GM10248 (cell line): Measurements from ENCODE around the gene IL6.
A peak's percentile ranks its signal among the peaks of the same experiment; 100 is the strongest.
"Not testable (repeated sequence)": the region's sequence is repeated elsewhere in the genome, so short reads cannot be mapped to it uniquely, and the experiment has no call there.

Experiments
- CTCF ChIA-PET: fragments of 300-600 bp; sonication (Branson Sonifier 250); formaldehyde crosslinking; extraction: SDS; loops from one replicate; lab custom pipeline; 2021; ENCODE audit warnings: antibody characterized with exemption; lab: Yijun Ruan, JAX
- POLR2A ChIA-PET: fragments of 350-650 bp; sonication (Branson Sonifier 250); formaldehyde crosslinking; extraction: SDS; loops from one replicate; lab custom pipeline; 2020; ENCODE audit warnings: antibody characterized with exemption; lab: Yijun Ruan, JAX
- DNase-seq: peaks from one replicate; pipeline ENCODE4 v3.0.0; 2012; ENCODE audit errors: extremely low spot score
- CTCF ChIP-seq: IDR thresholded peaks from 2 replicates; pipeline ENCODE4 v1.5.1; 2012; ENCODE audit warnings: mild to moderate bottlenecking, low read depth; ENCODE audit errors: extremely low read depth, missing control alignments, control extremely low read depth

The IL6 gene

GRCh38 chr7:22759721-22760120 is 32.7 kb downstream of the IL6 start:
- DNase-seq: no peak
- ChIA-PET CTCF (no interaction called here), POLR2A (no interaction called here)
- no peak for TF ChIP-seq CTCF

DNA sequence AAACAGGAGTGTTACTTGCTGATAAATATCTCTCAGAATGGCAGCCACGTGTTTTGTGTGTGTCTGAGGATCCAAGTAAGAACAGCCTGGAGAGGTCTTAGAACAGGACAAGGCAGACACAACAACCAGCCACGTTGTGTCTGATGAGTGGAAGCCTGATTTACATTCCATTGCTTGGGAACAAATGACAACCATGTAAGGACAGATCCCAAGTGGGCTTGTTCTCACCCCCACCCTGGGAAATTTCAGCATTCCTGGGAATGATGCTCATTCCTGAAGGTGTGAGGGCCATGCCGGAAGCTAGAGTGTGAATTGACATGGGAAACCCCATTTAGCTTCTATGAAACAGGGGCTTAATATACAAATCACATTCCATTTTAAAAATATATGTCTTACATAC is 35.9 kb downstream of the IL6 start:
- ChIA-PET CTCF (interaction anchor here (2.5 kb wide), 1 partner anchor 12 kb away, joined by 5 read pairs; no protein-coding TSS in a partner anchor), POLR2A (no interaction called here)
- no peak for TF ChIP-seq CTCF
- no peak for DNase-seq

DNA sequence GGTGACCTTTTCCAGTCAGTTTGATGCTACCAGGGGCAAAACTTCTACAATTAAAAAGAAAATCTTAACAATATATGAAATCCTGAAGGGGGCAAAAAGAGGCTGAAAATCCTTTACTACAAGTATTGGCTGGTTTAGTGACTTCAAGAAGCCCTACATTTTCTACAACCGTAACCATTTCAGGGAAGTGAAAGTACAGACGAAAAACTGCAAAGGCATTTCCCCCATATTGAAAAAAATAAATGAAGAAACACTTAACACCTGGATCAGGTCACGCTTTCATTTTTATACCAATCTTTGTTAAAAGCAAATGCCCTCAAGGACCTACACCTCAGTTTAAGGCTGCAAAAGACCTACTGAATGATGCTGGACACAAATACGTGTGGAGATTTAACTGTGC is 38.6 kb downstream of the IL6 start:
- DNase-seq: peak; percentile 41
- CTCF ChIA-PET: interaction anchor here (1.1 kb wide), 1 partner anchor 9 kb away, joined by 3 read pairs; no protein-coding TSS in a partner anchor
- POLR2A ChIA-PET: no interaction called here
- no peak for TF ChIP-seq CTCF

DNA sequence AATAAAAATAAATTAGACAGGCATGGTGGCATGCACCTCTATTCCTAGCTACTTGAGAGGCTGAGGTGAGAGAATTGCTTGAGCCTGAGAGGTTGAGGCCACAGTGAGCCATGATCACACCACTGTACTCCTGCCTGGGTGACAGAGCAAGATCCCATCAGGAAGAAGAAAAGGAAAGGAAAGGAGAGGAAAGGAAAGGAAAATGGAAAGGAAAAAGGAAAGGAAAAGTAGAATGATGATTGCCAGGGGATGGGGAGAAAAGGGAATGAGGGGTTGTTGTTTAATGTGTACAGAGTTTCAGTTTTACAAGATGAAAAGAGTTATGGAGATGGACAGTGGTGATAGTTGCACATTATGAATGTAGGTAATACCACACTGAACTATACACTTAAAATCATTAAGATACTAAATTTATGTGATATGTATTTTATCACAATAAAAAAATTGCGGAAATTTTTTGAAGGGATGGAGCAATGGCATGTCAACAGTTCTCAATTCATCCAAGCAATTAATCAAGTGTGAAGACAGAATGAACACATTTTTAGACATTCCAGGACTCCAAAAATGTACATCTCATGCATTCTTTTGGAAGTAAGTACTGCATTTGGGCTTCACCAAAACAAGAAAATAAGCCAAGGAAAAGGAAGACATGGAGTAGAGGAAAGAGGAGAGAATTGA is 44.3 kb downstream of the IL6 start:
- ChIA-PET CTCF (interaction anchor here (2.0 to 3.1 kb wide), 2 partner anchors 11 to 12 kb away, joined by 10 to 13 read pairs; no protein-coding TSS in a partner anchor), POLR2A (no interaction called here)
- no peak for DNase-seq
- TF ChIP-seq CTCF: no peak

- TF ChIP-seq CTCF: no peak
- ChIA-PET CTCF (interaction anchor here (2.0 kb wide), 1 partner anchor 11 kb away, joined by 10 read pairs; no protein-coding TSS in a partner anchor), POLR2A (no interaction called here)
Measured at GRCh38 chr7:22771872-22772228, 44.9 kb downstream of the IL6 start.

GRCh38 chr7:22772885-22773284 is 45.9 kb downstream of the IL6 start:
- no peak for TF ChIP-seq CTCF
- CTCF ChIA-PET: interaction anchor here (2.0 kb wide), 1 partner anchor 10 kb away, joined by 10 read pairs; no protein-coding TSS in a partner anchor
- no peak for DNase-seq
- POLR2A ChIA-PET: no interaction called here

More at GRCh38 chr7:22771872-22772228, 44.9 kb downstream of the IL6 start:
- DNase-seq: no peak

DNA sequence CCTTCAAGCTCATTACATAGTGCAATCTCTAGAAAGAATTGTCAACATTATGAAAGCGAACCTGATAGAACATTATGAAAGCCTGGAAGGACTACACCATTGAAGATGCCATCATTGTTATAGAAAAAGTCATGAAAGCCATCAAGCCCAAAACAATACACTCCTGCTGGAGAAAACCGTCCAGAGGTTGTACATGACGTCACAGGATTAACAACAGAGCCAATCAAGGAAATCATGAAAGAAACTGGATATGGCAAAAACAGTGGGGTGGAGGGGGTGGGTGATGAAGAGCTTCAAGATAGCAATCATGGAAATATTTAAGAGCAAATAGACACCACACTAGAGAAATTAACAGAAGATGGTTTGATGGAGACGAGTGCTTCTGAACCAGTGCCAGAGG is 50.0 kb downstream of the IL6 start:
- ChIA-PET POLR2A (no interaction called here), CTCF (interaction anchor here (1.4 to 3.3 kb wide), 4 partner anchors 9 to 217 kb away, joined by 5 to 18 read pairs (median 10); partner anchors contain the start of gene IL6)
- no peak for DNase-seq
- no peak for TF ChIP-seq CTCF

DNA sequence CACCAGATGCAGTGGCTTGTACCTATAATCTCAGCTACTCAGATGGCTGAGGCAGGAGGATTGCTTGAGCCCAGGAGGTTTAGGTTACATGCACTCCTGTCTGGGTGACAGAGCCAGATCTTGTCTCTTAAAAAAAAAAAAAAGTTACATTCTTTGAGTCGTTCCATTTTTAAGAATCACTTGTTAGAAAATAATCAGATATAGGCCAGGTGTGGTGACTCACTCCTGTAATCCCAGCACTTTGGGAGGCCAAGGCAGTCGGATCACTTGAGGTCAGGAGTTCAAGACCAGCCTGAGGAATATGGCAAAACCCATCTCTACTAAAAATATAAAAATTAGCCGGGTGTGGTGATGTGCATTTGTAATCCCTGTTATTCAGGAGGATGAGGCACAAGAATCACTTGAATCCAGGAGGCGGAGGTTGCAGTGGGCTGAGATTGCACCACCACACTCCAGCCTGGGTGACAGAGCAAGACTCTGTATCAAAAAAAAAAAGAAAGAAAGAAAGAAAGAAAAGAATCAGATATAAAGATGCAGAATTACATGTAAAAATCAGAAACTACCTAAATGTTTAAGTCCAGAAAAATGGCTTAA is 52.8 kb downstream of the IL6 start:
- POLR2A ChIA-PET, DNase-seq: not testable (repeated sequence)
- CTCF ChIA-PET: interaction anchor here (1.4 to 3.3 kb wide), 5 partner anchors 14 to 275 kb away, joined by 4 to 18 read pairs (median 12); partner anchors contain the start of gene IL6
